Measurements from ENCODE around the gene PLCH2.

The PLCH2 gene

DNA sequence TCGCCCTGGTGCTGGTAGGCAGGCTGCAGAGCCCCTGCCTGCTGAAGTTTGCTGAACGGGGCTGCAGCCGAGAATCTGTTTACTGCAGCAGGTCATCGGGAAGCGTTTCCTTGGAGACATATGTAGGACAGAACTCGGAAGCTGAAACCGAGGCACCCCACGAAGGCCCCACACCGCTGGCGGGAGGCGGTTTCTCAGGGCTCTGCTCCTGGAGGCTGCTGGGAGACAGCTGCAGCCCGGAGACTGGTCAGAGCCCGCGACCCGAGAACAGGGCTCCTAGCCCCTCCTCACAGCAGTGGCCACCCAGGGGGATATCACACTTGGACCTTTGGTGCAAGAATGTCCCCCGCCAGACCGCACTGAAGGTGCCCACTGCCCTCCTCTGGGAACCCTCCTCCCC, 12.7 kb upstream of the PLCH2 start:
- DNase-seq = no peak

DNA sequence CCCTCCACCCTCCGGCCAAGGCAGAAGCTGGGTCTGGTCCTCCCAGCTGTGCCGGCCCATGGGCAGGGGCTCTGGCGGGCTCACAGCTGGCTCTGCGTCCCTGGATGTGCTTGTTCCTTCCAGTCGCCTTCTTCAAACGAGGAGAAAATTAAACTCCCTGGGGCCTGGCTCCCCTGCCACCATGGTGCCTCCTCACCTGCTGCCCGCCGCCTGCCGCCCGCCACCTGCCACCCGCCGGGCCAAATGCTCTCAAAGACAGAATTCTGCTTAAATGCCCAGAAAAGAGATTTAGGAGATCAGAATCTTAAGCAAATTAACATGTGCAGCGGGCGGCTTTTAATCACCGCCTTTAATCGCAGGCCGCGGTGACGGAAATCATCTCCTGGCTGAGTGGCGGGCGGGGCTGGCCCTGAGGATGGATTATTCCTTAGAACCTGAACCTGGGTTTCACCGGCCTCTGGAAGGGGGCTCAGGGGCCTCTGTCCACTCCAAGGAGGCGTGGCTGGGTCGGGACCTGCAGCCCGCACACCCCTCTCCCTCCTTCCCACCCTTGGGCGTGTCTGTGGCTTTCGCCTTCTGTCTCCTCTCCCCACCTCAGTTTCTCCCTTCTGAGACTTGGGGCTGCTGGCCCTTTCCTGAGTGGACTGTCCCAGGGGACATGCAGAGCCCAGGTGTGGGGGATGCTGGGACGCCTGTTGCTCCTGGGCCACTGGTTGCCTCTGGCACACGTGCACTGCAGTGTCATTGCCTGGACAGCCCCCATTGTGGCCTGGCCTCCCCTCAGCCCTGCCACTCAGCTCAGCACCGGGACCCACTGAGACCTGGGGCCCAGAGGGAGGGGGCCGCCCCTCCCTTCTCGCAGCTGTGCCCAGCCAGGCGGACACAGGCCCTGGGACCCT, 10.5 kb upstream of the PLCH2 start:
- no peak for DNase-seq

DNA sequence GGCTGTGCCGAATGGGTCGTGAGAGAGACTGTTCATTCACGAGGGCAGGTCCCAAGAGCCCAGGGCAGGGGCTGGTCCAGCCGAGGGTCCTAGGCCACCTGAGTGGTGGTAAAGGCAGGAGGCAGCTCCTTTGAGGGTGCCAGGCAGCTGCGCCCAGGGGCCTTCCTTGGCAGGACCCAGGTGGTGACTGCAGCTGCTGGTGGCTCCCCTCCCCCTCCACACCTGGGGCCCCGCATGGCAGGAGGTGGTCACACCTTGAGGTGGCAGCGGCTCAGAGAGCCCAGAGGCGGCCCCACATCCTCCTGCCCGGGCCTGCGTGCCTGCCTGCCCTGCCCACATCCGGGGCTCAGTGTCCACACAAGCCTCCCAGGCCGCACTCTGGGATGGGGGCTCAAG, 9.8 kb upstream of the PLCH2 start:
- DNase-seq = no peak

DNA sequence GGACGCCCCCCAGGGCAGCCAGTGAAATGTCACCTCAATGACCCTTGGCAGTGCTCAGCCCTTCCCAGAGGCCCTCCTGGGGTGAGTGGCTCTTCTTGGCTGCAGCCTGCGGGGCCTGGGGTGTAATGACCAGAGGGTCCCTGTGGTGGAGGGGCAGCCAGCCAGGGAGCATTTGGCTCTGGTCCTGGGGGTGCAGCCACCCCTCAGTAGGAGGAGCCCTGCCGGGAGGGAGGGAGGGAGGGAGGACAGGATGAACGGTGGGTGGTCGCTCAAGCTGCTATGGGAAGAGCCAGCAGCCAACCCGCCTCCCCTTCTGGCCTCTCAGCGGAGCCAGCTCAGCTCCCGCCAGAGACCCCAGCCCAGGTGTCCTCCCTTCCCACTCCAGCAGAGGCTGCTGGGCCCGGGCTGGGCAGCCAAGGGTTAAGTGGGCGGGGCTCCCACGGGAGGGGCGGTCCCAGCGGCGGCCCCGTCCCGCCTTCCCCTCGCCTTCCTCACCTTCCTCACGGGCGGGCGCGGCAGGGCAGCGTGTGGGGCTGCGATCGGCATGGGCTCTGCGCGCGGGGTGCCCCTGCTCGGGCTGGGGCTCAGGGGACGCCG, 9.0 kb upstream of the PLCH2 start:
- DNase-seq = peak; percentile 2

DNA sequence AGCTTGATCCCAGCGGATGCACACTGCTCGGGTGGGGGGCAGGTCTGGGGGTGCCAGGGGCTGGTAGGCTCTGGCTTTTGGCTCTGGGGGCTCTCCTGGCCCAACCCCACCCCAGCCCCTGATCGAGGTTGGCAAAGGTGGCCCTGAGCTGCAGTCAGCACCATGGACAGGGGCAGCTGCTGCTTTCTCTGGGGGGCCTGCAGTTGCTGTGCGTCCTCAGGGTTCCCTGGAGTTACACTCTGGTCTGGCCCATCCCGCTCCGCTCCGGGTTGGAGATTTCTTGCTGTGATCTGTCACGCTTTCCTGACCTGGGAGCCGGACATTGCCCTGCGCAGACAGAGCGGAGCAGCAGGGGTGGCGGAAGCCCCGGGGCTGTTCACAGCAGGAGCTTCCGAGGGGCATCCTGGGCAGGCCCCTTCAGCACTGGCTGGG, 8.0 kb upstream of the PLCH2 start:
- peak; percentile 5 for DNase-seq

DNA sequence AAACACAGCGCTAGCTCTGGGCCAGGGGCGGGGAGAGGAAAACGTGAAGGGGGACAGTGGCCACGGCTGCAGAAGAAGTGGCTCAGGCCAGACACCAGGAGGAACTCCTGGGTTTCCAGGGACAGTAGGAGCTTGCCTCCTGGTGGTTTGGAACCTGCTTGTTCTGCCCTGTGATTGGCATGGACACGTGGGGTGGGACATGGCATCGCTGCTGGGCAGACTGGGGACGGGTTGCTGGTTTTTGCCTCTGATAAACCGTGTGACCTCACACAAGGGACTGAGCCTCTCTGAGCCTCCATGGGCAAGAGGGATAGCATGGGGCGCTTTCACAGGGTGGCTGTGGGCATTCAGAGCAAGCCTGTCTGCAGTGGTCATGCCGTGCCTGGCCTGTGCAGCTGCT, 7.5 kb upstream of the PLCH2 start:
- DNase-seq = no peak

DNA sequence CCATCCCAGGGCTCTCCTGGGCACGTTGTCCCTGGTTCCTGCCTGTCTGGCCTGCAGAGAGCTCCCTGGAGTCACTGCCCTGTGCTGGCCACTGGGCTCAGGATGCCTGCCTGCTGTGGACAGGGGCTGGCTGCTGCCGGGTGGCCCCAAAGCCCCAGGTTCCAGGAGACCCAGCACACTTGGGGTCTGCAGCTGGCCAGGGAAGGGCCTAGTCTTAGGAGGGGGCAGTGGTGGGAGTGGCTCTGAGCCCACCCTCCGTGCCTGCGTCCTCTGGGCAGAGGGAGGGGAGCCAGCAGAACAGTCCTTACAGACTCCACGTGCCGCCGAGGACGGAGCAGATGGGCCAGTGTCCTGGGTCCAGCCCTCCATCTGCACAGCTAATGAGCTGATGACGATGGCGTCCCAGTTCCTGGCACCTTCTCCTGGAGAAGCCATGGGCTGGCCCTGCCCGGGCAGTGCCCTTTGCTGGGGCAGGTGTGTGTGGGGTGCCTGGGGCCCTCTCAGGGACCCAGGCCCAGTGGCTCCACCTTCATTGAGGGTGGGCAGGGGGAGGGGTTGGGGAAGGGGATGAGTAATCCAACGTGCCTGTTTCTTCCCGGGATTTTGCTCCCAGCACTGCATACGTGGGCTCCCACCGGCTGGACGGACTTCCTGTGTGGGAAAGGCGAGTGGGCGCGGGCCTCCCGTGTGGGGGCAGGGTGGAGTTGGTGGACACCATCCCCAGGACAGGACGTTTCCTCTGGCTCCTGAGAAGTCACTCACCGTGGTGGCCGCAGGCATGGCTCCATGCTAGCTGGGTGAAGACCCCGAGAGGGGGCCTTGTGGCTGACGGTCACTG, 6.8 kb upstream of the PLCH2 start:
- DNase-seq = no peak

DNA sequence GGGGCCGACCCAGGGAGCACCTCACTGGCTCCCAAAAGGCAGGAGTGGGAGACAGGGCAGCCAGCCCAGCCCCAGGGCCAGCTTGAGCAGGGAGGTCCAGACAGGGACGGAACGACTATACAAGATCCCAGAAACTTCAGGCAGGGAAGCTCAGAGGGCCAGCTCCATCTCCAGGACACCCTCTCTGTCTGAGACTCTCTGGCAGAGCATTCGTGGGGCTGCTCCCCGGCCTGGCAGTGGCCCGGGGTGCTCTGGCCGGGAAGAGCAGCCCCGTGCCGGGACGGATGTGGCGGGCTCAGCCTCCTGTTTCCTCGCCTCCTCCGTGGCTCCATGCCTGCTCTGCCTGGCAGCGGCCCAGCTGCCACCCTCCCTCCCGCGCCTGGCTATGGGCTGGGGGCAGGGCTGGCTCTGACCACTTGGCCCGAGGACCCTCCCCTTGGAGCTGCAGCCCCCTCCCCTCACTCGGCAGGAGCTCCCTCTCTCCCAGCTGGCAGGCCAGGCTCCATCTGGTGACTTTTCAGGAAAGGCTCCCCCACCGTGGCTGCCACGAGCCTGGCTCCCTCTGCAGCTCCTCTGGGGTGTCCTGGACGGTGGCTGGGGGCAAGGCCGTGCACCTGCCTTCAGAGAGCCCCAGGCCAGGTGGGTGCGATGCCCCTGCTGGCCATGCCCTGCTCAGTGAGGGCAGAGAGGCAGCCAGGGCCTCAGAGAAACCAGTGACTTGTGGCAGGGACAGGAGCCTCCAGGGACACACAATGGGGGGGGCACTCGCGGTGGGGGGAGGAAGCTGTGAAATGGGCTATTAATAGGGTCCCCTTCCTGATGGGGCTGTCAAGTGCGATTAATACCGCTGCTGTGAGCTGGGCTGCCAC, 5.6 kb upstream of the PLCH2 start:
- DNase-seq = no peak

DNA sequence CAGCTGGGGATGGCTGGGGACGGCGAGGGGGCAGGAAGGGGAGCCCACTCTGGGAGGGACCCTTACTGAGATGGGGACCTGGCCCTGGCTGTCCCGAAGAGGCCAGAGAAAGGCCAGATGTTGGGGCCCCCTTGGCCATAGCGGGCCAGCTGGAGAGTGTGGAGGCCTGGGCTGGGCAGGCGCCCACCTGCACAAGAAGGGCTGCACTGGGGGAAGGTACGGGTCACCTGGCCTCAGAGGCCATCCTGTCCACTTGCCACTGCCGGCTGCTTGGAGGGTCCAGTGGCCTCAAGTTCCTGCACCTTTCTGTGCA, 5.0 kb upstream of the PLCH2 start:
- no peak for DNase-seq

DNA sequence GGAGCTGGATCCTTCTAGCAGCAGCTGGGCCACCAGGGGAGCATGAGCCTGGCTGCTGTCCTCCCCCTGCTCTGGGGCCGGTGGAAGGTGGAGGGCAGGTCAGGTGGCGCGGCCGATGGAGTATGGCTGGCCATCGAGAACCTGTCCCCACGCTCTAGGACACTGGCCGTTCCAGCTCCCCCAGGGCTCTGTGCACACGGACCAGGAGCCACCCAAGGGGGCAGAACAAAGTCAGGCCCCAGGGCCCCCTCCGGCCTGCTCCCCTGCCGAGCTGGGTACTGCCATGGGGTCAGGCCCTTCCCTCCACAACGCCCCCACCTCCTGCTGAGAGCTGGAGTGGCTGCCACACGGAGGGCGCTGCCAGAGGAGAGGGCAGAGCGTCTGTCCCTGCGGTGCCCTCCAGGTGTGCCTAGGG, 4.5 kb upstream of the PLCH2 start:
- DNase-seq = no peak

DNA sequence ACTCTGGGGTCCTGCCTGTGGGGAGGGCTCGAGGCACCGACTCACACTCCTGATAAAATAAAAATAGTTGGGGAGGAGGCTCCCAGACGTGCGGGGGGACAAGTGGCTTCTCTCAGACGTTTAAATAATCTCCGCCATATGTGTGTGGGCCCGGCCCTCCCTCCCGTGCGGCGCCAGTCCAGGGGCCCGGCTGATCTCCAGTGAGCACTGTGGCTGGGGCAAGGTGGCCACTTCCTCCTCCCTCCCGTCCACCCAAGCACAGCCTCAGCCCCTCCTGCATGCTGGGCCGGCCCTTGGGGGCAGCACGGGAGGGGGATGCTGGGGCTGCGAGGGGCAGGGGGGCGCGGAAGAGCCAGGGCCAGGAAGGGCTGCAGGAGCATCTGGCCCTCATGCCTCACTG, 4.0 kb upstream of the PLCH2 start:
- DNase-seq = no peak

DNA sequence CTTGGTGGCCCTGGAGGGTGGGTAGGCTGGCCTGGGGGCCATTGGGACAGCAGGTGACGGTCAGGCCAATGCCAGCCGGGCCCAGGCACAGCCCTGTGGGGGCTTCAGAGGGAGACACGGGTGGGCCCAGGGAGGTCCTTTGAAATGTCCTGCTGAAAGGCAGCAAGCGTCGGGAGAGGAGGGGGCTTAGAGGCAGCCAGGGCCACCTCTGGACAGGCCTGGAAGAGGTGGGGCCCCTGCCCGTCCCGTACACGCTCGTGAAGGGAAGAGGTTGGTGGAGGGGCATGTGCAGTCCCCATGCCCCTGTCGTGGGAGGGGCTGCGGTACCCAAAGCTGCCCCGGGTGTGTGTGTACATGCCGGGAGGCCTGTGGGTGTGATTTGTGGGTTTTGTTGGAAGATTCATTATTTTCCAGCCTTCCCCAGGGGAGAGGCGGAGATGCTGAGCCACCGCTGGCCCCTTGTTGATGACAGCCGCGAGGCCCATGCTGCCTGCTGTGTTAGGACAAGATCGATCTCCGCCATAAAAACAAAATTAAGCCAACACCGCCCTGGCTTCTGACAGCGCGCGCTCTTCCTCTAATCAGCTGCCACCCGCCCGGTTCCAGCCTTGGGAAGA, 3.4 kb upstream of the PLCH2 start:
- DNase-seq = no peak

DNA sequence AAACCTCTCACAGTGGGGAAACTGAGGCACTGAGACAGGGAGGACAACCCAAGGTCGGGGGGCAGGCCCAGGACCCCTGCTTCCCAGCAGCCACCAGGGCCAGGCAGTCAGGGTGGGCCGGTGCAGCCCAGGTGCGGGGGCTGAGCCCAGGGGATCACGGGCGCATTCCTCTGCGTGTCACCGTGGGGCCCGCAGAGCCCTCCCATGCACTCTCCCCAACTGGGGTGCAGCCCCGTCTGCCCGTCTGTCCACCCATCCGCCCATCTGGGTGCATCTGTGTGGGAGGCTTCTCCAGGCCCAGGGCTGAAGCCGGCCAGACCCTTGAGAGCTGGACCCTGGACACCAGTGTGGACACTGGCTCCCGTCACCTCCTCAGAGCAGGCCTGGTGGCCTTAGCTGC, 2.9 kb upstream of the PLCH2 start:
- DNase-seq = no peak

DNA sequence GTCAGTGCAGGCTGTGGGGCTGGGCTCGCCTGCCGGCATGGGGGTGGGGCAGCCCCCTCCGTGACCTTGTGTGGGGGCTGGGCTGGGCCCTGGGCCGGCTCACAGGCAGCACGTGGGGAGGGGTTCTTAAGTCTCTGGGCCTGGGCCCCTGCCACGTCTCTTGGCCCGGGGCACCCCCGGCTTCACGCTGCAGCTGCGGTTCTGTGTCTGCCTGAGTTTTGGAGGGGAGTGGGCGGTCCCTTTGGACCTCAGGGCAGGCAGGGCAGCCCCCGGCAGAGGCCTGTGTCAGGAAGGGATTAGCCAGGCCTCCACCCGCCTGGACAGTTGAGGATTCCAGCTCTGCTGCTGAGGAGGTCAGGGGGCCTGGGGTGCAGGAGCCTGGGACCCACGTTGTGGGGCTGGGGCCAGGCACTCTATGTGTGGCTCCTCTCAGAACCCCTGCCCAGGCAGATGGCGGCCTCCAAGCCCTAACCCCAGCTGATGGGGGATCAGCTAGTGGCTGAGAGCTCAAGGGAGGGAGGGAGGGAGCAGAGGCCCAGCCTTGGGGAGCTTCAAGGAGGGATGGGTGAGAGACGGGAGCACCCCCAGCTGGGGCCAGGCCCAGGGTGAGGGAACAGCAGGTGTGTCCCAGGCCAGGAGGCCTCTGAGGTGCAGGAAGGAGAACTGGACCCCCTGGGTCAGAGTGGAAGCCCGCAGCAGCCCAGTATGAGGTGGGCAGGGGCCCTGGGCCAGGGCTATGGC, 1.8 kb upstream of the PLCH2 start:
- no peak for DNase-seq

DNA sequence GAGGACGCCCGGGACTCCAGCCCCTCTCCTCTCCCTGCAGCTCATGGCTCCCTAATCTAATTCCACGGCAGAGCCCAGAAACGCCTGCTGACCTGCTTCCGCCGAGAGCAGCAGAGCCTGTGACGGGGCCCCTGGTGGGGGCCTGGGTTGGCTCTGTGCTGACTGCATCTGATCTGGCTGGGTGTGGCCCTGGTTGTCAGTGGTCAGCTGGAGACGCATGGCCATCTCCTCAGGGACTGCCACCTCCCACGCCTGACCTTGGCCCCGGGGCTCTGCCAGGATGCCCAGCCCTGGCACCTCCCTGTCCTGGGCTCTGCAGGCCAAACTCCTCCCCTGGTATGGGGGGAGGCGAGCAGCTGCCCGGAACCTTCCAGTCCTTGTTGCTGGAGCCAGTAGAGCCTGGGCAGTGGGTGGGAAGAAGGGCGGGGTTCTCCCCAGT, 1.1 kb upstream of the PLCH2 start:
- DNase-seq = no peak

DNA sequence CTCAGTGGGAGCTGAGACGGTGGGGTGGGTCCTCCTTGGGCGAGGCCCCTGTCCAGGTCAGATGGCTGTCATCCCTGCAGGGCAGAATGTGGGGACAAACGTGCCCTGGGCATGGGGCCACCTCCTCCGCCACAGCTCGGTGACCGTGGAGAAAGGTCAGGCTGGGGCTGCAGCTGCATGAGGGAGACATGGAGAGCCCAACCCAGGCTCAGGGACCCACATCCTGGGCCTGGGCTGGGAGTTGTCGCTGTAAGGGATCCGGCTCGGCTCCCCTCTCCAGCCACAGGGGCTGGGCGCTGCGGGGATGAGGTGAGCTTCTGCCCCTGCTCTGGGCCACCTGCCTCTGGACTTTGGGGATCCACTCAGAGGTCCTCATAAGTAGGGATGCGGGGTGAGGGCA, 518 bp upstream of the PLCH2 start:
- DNase-seq = no peak

DNA sequence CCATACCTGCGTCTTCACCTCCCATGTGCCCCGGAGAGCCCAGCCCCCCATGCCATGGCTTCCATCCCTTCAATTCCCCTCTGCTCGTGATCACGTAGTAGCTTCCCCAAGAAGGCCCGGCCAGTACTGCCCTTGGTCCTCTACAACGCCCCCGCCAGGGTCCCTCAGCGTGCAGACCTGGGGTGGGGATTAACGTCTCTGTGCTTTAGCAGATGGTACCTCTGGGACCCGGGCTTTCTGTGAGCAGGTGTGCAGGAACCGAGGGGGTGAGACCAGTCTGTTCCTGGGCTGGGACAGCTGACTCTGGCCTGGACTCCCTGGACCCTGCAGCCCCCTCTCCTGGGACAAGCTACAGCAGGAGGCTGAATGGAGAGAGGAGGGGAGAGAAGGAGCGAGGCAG, 1.2 kb downstream of the PLCH2 start:
- DNase-seq = no peak

DNA sequence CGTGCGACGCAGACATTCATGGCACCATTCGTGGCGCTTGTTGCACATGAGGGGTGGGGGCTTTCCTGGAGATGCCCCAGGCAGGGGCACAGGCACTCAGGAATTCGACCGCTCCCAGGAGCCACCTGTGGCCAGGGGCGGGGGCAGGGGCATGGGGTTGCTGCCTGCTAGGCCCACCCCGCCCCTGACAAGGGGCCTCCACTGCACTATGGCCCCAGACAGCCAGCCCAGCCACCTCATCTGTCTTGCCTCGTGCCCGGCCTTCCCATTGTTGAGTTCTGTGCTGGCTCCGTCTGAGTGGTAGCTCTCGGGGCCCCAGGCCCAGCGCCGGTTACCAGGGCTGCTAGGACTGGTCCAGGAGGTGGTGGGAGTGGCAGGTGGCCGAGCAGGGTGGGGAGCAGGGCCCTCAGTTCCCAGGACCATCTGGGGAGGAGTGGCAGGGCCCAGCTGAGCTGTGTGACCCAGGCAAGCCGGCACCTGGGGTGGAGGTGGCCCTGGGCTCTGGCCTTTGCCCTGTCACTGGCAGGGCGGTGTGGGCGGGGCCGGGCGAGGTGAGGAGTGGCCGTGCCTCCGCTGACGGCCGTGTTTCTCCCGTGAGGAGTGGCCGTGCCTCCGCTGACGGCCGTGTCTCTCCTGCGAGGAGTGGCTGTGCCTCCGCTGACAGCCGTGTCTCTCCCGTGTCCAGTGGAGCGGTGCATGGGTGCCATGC, 1.9 kb downstream of the PLCH2 start:
- no peak for DNase-seq

DNA sequence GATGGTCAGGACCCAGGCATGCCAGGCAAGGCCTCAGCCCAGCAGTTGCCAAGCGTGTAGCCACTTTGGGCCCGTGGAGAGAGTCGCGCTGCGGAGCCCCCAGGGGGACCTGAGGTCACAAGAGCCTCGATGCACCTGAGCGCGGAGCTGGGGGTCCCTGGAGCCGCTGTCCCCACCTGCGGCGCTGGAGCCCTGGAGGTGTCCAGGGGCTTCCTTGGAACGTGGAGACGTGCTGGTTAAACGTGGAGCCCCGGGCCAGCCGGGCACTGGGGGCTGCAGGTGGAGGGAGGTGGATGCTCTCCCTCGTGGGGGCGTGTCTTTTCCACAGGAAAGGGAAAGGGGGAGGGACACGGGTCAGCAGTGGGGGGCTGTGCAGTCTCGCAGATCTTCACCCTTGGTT, 3.1 kb downstream of the PLCH2 start:
- no peak for DNase-seq

DNA sequence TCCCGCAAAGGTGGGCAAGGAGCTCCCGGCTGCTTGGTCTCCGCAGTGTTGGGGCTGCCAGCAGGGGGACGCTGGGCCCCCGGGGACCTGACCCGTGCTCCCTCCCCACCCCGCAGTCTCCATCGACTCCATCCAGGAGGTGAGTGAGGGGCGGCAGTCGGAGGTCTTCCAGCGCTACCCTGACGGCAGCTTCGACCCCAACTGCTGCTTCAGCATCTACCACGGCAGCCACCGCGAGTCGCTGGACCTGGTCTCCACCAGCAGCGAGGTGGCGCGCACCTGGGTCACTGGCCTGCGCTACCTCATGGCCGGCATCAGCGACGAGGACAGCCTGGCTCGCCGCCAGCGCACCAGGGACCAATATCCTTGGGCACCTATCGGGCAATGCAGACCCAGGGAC, 3.5 kb downstream of the PLCH2 start:
- DNase-seq = no peak
